ENCODE results near the gene SLX4IP.

The SLX4IP gene

DNA sequence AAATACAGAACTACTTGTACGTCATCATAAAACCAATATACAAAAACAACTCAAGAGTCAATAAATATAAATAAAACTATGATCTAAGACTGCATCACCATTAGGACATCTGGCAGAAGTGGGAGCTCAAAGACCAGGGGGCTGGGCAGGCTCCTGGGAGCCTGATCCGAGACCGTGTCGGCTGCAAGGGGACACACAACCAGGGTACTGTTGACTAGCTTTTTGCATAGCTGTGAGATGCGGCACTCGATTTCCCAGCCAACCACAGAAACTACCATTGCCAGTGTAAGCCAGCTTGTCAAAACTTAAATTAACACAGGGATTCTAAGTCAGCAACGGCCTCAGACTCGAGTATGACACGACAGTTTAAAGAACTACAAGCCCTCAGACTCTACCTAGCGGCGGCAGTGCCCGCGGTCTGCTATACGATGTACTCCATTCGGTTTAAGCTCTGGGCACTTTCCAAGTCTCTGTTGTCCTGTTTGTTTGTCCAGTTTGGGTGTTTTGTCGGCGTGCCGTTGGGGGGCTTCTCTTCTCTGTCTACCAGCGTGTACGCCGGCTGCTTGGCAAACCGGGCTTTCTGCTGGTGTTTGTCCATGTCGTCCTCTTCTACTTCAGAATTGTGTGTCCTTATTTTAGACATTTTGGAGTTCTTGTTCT is 204.1 kb downstream of the SLX4IP start:
- no peak for DNase-seq

DNA sequence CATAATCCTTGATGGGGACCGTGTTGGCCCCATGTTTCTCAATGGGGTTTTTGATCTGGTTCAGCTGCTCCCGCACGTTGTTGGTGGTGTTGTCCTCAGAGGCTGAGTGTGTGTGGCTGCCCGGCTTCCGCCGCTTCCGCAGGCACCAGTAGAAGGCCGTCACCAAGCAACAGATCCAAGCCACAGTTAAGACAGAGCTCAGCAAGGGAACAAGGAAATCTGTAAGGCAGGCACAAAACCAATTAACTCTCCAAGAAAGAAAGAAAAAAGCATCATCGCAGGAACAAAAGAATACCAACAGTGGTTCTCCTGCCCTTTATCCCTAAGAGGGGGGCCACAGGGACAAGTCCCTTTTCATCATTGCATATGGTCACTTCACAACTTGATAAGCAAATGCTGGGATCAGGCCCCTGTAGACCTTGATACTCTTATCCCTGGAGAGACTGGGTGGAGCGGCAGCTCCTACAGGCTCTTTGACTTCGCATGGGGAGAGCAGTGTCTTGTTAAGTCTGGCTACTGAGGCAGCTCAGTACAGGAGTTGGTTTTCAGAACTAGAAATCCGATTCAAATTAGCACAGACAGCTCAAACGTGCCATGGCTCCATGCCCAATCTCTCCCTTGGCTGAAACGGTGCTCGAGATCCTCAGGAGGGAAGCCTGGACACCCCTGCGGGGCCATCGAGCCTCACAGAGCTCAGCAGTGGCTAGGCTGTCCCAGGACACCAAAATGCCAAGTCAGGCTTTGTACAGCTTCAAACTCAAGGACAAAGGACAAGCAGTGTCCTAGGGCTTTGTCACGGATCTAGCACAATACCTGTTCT is 204.8 kb downstream of the SLX4IP start:
- no peak for DNase-seq

DNA sequence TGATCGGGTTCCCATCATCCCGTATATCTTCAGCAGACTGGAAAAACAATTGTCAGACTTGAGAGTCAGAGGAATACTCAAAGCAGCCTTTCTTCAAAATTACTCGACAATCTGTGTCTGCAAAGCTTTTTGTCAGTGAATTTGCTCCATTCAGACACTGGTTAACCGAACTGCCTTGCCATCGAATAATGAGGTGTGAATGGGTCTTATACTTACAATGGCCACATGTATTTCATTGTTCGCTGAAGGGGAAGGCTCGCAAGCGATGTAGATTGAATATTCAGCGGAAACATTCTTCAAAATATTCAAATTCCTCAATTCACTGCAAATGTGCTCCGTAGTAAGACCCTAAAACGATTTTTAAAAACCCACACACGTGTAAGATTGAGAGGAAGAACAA is 205.8 kb downstream of the SLX4IP start:
- DNase-seq = no peak

DNA sequence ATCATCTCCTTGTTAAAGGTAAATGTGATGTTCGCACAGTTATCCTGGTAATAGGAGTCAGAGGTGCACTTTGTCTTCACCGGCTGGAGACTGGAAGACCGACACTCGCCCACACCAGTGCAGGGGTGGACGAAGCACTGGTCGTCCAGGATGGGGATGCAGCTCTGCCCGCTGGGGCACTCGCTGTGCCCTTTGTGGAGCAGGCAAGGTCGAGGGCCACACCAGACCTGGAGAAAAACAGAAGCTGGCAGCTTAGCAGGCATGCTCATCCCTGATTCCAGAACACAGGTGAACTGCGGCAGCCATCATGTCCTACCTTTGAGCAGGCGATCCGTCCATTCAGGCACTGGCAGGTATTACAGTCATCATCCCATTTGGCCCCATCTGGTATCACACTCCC is 206.4 kb downstream of the SLX4IP start:
- DNase-seq = no peak

DNA sequence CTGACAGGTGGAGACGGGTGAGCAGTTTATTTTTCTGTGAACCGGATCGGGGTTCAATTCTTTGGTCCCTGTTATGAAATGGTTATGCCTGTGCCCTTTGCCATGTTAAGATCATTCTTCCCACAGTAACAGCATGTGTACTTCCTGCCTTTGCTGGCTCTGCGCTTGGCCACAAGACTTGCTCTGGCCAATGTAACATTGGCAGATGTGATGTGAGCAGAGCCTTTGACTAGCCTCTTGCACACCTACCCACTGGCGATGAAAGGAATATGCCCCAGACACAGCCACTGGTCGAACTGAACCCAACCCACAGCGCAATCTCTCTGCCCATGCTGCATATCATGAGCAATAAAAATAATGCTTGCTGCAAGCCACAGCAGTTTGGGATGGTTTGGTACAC is 206.8 kb downstream of the SLX4IP start:
- DNase-seq = no peak

DNA sequence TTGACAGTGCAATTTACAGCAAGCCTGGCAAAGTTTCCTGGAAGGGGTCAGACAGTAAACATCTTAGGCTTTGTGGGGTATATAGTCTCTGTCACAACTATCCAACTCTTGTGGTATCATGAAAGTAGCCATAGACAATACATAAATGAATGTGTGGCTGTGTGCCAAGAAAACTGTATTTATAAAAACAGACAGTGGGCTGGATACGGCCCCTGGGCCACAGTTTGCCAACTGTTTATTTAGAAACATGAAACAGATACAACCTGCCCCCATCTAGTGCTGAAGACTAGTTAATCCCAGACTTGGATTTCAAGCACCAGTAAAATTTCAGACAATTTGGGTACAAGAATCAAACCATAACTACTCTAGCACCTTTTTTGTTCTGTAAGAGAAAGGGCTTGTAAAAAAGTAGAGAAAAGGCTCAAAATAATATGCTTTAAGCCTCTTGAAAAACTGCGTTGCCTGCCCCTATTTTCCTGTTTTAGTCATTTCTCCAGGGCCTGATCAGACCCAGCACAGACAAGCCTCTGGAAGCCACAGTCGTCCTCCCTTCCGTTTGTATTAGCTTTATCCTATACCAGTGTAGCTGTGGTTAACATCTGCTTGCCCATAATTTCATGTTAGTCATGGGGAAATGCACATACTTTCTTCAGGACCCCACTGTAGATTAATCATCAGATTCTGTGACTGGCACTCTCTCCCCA is 207.9 kb downstream of the SLX4IP start:
- peak; percentile 65 for DNase-seq

DNA sequence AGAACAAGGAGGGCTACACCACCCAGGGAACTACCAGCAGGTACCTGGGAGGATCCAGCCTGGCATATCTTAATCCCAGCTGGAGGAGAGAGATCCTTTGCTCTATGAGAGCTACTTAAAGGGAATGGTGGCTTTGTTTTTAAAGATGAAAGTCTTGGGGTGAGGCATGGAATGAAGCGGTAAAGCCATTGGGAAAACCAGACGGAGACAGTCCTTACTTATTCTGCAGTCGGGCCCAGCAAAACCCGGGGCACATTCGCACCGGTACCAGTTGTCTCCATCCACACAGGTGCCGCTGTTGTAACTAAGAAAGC is 208.4 kb downstream of the SLX4IP start:
- no peak for DNase-seq

DNA sequence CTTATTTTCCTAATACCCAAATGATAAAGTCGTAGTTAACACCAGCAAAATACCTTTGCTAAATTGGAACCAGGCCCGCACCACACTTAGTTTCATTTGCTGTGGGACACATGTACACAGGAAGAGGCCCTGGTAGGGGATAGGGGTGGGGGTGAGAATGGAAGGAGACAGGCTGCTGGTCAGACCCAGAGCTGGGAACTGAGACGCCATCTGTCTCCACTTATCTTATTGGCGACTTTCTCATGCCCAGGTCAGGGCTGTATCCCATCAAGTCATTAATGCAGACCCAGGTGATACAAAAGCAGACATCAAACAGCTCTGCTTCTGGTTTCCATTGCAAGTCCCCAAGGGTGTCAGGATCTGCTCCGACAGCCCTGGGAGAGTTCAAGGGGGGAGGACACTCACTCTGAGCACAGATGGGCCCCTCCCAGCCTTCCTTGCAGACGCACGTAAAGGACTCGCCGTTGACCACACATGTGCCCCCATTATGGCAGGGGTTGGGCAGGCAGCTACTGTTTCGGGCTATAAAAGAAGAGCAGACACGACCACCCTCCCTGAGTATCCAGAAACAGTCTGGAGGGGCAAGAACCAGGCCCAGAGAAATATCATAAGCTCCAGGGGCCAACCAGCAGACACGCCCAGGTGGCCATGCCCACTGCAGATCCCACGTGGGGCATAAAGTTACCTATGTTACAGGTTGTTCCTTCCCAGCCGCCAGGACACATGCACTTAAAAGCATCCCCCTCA is 209.5 kb downstream of the SLX4IP start:
- no peak for DNase-seq

DNA sequence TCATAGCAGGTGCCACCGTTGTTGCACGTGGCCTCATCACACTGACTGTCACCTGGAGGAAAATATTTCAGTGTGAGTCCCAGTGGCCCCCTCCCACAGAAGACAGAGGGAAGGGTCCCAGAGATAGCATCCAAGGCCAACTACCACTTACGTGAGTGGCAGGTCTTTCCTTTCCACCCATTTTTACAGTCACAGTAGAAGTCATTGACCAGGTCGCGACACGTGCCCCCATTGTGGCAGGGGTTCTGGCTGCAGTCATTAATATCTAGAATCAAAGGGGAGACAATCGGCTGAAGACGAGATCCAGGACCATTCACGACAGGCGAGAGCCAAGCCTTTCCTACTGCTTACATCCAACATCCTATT is 210.1 kb downstream of the SLX4IP start:
- no peak for DNase-seq

DNA sequence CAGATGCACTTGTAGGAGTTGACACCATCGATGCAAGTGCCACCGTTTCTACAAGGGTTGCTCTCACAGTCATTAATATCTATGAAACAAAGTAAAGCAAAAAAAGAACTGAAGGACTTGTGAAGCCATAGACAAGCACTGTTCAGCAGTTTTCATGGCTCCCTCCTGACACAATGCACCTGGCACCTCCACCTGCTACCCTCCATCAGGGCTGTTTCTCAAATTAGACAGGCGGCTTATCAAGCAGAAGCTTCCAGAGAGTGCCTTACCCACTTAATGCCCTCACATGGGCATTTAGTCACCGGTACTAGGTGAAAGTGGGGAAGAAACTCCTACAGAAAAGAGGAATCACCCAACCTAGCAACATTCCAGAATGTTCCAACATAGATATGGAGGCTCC is 210.9 kb downstream of the SLX4IP start:
- DNase-seq = no peak

DNA sequence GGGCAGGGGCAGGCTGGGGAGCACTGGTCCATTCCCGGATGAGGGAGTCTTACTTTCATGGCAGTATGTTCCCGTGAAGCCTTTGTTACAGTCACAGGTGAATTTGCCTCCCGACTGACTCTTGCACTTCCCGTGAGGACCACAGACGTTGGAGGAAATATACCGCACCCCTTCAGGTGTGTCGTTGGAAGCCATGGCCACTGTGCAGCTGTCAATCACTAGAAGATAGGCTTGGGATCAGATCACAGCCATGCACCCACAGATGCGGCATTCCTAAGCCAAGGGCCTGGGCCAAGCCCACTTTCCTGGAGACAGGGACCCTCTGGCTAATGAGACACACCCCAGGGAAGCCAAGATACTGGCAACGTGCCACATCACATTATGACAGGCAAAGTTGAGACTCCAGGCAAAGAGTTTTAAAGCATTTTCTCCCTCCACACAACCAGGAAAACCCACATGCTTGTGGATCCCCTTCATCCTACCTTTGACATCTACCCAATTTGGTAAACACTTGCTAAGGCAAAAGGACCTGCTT is 211.8 kb downstream of the SLX4IP start:
- DNase-seq = no peak

DNA sequence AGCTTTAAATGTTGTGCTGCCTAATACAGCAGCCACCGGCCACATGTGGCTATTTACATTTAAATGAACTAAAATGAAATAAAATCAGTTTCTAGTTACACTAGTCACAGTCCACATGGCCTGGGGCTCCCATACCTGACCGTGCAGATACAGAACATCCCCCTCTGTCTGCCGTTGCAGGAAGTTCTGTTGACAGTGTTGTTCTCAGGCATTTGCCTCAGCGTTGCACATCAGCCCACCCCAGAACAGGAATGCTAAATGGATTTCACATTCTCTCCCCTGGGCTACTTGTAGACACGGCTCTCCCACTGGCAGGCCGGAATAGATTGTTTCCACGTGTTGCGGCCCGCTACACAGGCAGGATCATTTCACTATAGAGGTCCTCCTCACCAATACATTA is 212.4 kb downstream of the SLX4IP start:
- DNase-seq = no peak

DNA sequence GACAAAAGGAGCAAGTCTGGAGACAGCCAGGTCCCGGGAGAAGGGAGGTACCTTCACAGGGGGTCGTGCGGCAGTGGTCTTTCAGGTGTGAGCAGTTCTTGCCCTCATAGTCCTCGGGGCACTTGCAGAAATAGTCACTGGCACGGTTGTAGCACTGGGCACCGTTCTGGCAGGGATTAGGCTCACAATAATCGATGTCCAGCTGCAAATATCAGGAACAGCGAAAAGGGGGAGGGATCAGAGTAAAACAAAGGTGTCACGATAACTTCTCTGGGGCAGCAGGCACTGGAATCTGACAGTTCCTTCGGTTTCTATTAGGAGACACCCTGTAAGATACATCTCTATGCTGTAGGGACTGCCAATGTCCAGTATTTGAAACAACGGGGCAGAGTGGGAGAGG is 212.8 kb downstream of the SLX4IP start:
- DNase-seq = no peak

DNA sequence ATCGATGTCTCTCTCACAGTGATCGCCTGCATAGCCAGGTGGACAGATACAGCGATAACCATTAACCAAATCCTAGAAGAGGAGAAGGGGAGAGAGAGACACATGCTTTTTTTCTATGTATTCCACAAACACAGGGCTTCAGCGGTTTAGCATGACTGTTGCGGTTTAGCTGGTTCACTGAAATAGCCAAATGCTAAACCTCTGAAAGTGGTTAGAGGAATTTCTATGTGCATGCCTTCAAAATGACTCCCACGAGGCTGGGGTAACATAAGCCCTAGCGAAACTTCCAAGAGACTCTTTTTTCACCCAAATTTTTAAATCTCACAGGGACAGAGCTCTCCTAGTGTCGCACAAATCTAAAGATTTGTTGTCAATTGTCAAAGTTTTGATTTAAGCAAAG is 213.5 kb downstream of the SLX4IP start:
- DNase-seq = no peak

DNA sequence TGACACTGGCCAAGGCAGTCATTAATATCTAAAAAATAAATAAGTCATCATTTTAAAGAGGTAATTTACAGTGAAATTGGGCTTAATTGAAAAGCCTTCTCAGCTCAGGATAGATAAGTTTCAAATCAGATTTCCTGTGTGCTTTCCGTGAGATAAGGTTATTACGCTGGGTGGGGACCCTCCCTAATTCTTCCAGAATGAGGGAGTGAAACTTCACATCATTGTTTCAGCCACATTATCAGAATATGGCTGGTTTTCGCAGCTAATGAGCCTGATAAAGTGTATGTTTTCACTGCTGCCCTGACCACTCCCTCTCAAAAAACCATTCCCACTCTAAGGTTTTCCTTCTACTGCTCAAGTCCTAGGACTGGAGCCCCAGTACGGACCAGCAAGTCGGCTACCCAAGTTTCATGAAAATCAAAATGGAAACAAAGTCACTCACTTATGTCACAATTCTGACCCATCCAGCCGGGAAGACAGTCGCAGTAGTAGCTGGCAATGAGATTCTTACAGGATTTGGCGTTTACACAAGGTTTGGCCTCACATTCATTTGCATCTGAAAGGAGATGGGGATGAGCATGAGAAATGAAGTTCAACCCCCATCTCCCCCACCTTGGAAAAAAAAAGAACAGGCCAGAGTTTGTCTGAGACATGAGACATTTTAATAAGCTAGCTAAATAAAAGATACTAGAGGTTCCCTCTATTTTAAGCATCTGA is 214.1 kb downstream of the SLX4IP start:
- no peak for DNase-seq

DNA sequence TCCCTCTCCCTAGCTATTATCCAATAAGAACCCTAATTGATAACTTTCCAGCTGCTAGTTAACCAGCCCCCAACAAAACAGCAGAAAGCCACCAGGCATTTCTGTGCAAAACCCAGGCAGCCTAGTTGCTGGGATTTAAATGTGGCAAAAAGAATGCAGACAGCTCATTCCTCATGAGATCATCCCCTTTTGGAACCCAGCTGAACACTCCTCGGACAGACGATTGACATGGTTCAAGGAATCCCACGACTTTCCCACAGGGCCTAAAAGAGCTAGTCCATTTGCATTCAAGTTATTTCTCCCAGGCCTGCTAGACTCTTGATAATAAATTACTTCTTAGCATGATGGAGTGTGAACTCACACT is 214.7 kb downstream of the SLX4IP start:
- no peak for DNase-seq

DNA sequence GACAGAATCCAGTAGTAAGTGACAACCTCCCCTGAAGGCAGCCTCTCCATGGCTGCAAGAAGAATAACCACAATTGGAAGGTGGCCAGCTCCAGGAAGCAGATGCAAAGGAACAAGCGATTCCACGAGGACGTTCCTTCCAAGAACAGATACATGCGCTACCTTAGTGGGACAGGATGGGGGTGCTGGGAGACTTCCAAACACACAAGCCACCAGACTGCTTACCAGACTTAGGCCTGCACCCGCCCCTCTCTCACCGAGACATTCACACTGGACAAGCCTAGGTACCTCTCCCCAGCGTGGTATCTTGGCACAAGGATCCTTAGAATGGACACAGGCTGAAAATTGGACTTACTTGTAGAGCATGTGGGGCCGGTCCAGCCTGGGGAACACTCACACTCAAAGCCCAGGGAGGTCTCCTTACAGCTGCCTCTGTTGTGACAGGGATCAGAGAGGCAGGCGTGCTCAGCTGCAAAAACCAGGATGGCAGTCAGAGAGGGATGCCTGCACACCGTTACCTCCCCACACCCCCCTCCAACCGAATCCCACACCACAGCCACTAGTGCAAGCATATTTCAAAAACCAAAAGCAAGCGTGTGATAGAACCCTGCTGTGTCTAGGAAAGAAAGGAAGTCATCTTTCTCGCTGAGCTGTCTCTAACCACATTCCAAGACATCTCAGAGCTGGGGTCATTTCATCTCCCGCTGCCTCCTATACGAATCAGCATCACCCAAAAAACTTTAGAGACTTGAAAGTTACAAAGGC is 216.3 kb downstream of the SLX4IP start:
- DNase-seq = no peak

DNA sequence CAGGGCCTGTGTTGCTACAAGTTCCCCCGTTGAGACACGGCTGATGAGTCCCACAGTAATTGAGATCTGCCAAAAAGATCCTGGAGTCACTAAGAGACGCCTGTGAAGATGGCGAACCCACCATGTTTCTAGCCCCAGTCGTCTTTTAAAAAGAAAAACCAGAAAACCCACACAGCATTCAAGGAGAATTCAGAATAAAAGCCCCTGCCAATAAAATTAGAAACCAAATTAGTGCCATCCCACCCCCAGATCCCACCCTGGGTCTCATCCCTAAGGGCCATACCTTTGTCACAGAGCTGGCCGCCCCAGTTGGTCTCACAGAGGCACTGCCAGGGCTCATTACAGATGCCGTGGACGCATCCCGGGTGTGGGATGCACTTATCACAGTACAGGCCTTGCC is 217.1 kb downstream of the SLX4IP start:
- no peak for DNase-seq

DNA sequence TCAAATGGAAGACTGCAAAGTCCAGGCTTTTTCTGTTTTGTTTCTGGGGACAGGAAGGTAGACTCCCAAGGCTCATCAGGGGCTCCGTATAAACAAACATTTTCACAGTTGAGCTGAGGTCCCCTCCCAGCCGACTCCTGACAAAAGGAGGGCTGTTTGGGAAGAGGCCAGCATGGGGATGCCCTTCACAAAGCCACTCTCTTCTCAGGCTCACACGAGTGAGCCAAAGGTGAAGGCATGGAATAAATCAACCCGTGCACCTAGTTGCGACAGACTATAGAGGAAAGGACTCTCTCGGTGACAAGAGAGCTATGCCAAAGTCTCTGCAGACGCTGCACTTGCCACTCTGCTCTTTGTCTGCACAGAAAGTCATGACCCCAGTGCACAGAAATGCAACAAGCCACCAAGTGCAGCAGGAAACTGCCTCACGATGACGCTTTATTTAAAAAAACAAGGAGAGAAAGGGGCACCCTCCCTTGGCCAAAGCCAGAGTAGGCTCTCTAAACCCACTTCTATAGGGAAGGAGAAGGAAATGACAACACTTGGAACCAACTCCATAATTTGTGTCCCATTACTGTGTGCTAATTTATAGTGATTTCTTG is 217.7 kb downstream of the SLX4IP start:
- no peak for DNase-seq

DNA sequence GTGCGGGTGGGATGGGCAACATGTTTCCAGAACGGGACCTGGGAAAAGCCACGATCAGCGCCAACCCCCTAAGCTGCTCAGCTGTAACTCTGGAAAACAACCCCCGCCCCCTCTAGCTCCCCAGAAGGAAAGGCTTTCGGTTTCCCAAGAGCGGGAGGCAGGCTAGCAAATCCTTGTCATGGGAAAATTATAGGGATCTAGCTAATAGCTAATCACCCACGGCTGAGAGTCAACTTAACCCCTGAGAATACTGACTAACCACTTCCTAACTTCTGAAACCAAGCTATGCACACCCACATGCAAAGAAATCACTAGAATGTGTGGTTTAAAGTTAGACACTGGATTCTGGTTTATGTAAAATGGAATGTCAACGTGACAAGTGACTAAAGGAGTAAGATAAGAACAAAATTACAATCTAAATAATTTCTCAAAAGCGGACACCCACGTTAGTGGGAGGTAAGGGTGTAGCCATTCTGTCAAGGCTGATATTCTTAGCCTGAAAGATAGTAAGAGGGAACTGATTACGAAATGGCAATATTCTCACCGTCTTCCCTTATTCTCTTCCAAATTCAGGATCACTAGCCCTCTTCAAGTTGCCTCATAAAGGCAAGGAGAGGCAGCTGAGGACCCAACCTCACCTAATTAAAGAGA is 218.6 kb downstream of the SLX4IP start:
- DNase-seq = no peak

DNA sequence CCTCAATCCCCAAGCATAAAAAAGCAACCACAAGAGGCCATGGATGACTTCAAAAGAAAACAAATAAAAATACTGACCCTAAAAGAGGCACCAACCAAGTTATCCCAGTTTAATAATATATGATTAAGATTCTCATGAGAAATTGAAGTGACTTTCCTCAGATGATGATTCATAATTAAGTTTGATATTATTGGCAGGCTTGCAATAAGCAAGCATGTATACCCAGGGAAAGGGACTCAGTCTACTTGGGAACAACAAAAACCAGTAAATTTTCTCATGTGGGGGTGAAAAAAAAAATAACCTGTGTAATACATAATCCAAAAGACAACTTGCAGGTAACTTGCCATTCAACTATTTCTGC is 219.1 kb downstream of the SLX4IP start:
- DNase-seq = no peak
